GM23248 (cell line): ENCODE results near the gene TNFRSF8. TPM values are rescaled to one million over a fixed set of nuclear protein-coding genes. Genes with fewer than 3 reads are reported as not detected.
A peak's percentile ranks its signal among the peaks of the same experiment; 100 is the strongest.

Experiments
- DNase-seq: peaks from one replicate; pipeline ENCODE4 v3.0.0-alpha.2; 2015
- H2AFZ ChIP-seq: fragments of 200-600 bp; sonication (generic); 2 replicates; pipeline ENCODE4 v1.6.1; 2016; ENCODE audit warnings: antibody characterized with exemption
- H3F3A ChIP-seq: fragments of 200-600 bp; sonication (generic); 2 replicates; pipeline ENCODE4 v1.6.1; 2016; ENCODE audit warnings: mild to moderate bottlenecking, antibody characterized with exemption, mixed run types; ENCODE audit not compliant: insufficient read depth
- H3K27ac ChIP-seq: fragments of 200-600 bp; sonication (generic); 2 replicates; pipeline ENCODE4 v1.5.1; 2016; ENCODE audit warnings: mild to moderate bottlenecking
- H3K27me3 ChIP-seq: fragments of 200-600 bp; sonication (generic); replicated peaks from 2 replicates; pipeline ENCODE4 v1.6.1; 2016; ENCODE audit warnings: mild to moderate bottlenecking; ENCODE audit not compliant: insufficient read depth
- H3K36me3 ChIP-seq: fragments of 200-600 bp; sonication (generic); 2 replicates; pipeline ENCODE4 v1.6.1; 2016; ENCODE audit warnings: low read depth, mild to moderate bottlenecking
- H3K4me1 ChIP-seq: fragments of 200-600 bp; sonication (generic); 2 replicates; pipeline ENCODE4 v1.6.1; 2016; ENCODE audit warnings: mild to moderate bottlenecking; ENCODE audit not compliant: insufficient read depth
- H3K4me2 ChIP-seq: fragments of 200-600 bp; sonication (generic); one replicate; pipeline ENCODE4 v1.6.1; 2016; ENCODE audit warnings: mild to moderate bottlenecking; ENCODE audit not compliant: unreplicated experiment
- H3K4me3 ChIP-seq: fragments of 200-600 bp; sonication (generic); 2 replicates; pipeline ENCODE4 v1.5.1; 2016; ENCODE audit warnings: mild to moderate bottlenecking
- H3K79me2 ChIP-seq: fragments of 200-600 bp; sonication (generic); 2 replicates; pipeline ENCODE4 v1.6.1; 2016; ENCODE audit warnings: mild to moderate bottlenecking; ENCODE audit not compliant: insufficient read depth
- H3K9ac ChIP-seq: fragments of 200-600 bp; sonication (generic); 2 replicates; pipeline ENCODE4 v1.6.1; 2016; ENCODE audit warnings: mild to moderate bottlenecking
- H3K9me2 ChIP-seq: fragments of 200-600 bp; sonication (generic); 2 replicates; pipeline ENCODE4 v1.6.1; 2016; ENCODE audit warnings: mixed run types, mild to moderate bottlenecking, moderate library complexity; ENCODE audit not compliant: insufficient read depth
- H3K9me3 ChIP-seq: fragments of 200-600 bp; sonication (generic); one replicate; pipeline ENCODE4 v1.6.1; 2017; ENCODE audit warnings: low read depth
- H4K20me1 ChIP-seq: fragments of 200-600 bp; sonication (generic); 2 replicates; pipeline ENCODE4 v1.6.0; 2016; ENCODE audit not compliant: insufficient read depth
- EZH2 ChIP-seq: fragments of 200-600 bp; sonication (generic); IDR thresholded peaks from 2 replicates; pipeline ENCODE4 v1.6.1; 2018; ENCODE audit warnings: antibody characterized with exemption, mild to moderate bottlenecking; ENCODE audit not compliant: insufficient read depth, poor library complexity, severe bottlenecking
- EZH2phosphoT487 ChIP-seq: fragments of 200-600 bp; sonication (generic); IDR thresholded peaks from 2 replicates; pipeline ENCODE4 v1.6.1; 2018; ENCODE audit warnings: antibody characterized with exemption, moderate library complexity, mild to moderate bottlenecking, low read depth; ENCODE audit not compliant: insufficient read depth
- WGBS, 2 experiments: methylation state at CpG; one replicate each; pipeline ENCODE4 v1.1.6; 2015 to 2017; ENCODE audit warnings: low lambda C conversion rate in 2 of 2, low coverage in 1 of 2; ENCODE audit errors: missing lambda C conversion rate in 2 of 2; 5-methylcytosine and 5-hydroxymethylcytosine counted together
- in situ Hi-C: fragments of 300-500 bp; cut with MboI; formaldehyde crosslinking; loops from 2 replicates; pipeline ENCODE4 v1.15.0; 2020
- polyA plus RNA-seq: library from polyadenylated mRNA; unstranded; fragments of >200 nt; fragmentation: Nextera tagmentation; extraction: Ambion mirVana; gene quantifications from 2 replicates; pipeline ENCODE4 v1.2.1, GENCODE V29; 2016
- total RNA-seq: library from RNA; depleted of rRNA; stranded (reverse); fragments of >200 nt; shearing (Covaris generic); gene quantifications from 2 replicates; pipeline ENCODE4 v1.2.3, GENCODE V29; 2014

TNFRSF8 gene
- total and polyA plus RNA-seq, 2 experiments from 2014 or later = 0.23 TPM; not detected in 1

GRCh38 chr1:12076425-12077005 lies 13.4 kb downstream of the TNFRSF8 start:
- no peaks in the 10 kb centered on the region for H3K27me3 ChIP-seq
- no peaks in the 10 kb centered on the region for H3K79me2 ChIP-seq
- no peak overlapping the region for H3K4me2 ChIP-seq
- H3K27ac ChIP-seq = no peak overlapping the region
- WGBS, 2 experiments = 69 to 77% methylated on average over 7 to 9 of the region's 9 CpGs
- peaks cover 13% of the 10 kb centered on the region; the same call in 1 of the 2 replicates for H3K4me1 ChIP-seq
- H3K36me3 ChIP-seq = no peaks in the 10 kb centered on the region
- no peak overlapping the region for H3K4me3 ChIP-seq
- TF ChIP-seq EZH2phosphoT487 (no peak), EZH2 (no peak)
- no peak for DNase-seq
- no peaks in the 10 kb centered on the region for H3K9me3 ChIP-seq
- H3K9ac ChIP-seq = no peak overlapping the region
- no peaks in the 10 kb centered on the region for H3F3A ChIP-seq
- H2AFZ ChIP-seq = no peak overlapping the region
- no peaks in the 10 kb centered on the region for H4K20me1 ChIP-seq
- H3K9me2 ChIP-seq = no peaks in the 10 kb centered on the region
- in situ Hi-C loops = no loop called here

GRCh38 chr1:12078575-12078937 lies 15.5 kb downstream of the TNFRSF8 start:
- no peak for DNase-seq
- Histone ChIP-seq H3K27me3 (no peaks in the 10 kb centered on the region), H3K79me2 (no peaks in the 10 kb centered on the region), H3K36me3 (no peaks in the 10 kb centered on the region), H3K4me3 (no peak overlapping the region), H3K9me3 (no peaks in the 10 kb centered on the region), H3K9me2 (no peaks in the 10 kb centered on the region), H4K20me1 (no peaks in the 10 kb centered on the region), H3K9ac (no peak overlapping the region), H3K4me2 (no peak overlapping the region), H2AFZ (no peak overlapping the region), H3K27ac (no peak overlapping the region), H3F3A (peaks cover 10% of the 10 kb centered on the region), H3K4me1 (peaks cover 13% of the 10 kb centered on the region; the same call in 1 of the 2 replicates)
- in situ Hi-C loops = no loop called here
- TF ChIP-seq EZH2phosphoT487 (no peak), EZH2 (no peak)
- WGBS, 2 experiments = 42 to 43% methylated on average over 7 of the region's 7 CpGs

GRCh38 chr1:12078938-12079861 lies 16.1 kb downstream of the TNFRSF8 start:
- Histone ChIP-seq H3K79me2 (no peaks in the 10 kb centered on the region), H3F3A (peaks cover 12% of the 10 kb centered on the region), H3K27me3 (no peaks in the 10 kb centered on the region), H3K4me1 (peaks cover 16% of the 10 kb centered on the region; the same call in 1 of the 2 replicates), H3K36me3 (no peaks in the 10 kb centered on the region), H2AFZ (peak overlapping the region; percentile 77; the same call in 1 of the 2 replicates), H3K9me2 (no peaks in the 10 kb centered on the region), H3K9me3 (no peaks in the 10 kb centered on the region), H3K4me2 (no peak overlapping the region), H3K27ac (no peak overlapping the region), H3K4me3 (no peak overlapping the region), H3K9ac (no peak overlapping the region), H4K20me1 (no peaks in the 10 kb centered on the region)
- no peak for TF ChIP-seq EZH2phosphoT487
- no peak for TF ChIP-seq EZH2
- in situ Hi-C loops = no loop called here
- 20 to 30% methylated on average over 22 to 23 of the region's 23 CpGs for WGBS, 2 experiments
- DNase-seq = peak; percentile 75

GRCh38 chr1:12080156-12080555 lies 17.1 kb downstream of the TNFRSF8 start:
- WGBS, 2 experiments = 83 to 85% methylated on average over 6 of the region's 6 CpGs
- peaks cover 12% of the 10 kb centered on the region for H3F3A ChIP-seq
- H3K9me3 ChIP-seq = no peaks in the 10 kb centered on the region
- H3K27me3 ChIP-seq = no peaks in the 10 kb centered on the region
- no peak overlapping the region for H2AFZ ChIP-seq
- no peak overlapping the region for H3K9ac ChIP-seq
- in situ Hi-C loops = no loop called here
- no peak overlapping the region for H3K27ac ChIP-seq
- H3K79me2 ChIP-seq = no peaks in the 10 kb centered on the region
- no peak overlapping the region for H3K4me3 ChIP-seq
- no peak for DNase-seq
- TF ChIP-seq EZH2phosphoT487 (no peak), EZH2 (no peak)
- no peaks in the 10 kb centered on the region for H4K20me1 ChIP-seq
- H3K4me1 ChIP-seq = peaks cover 15% of the 10 kb centered on the region; the same call in 1 of the 2 replicates
- no peak overlapping the region for H3K4me2 ChIP-seq
- H3K36me3 ChIP-seq = no peaks in the 10 kb centered on the region
- H3K9me2 ChIP-seq = no peaks in the 10 kb centered on the region
